GM12864 (cell line): ENCODE measurements around the gene SMIM45.

Experiments used
- DNase-seq: peaks from one replicate; pipeline ENCODE4 v3.0.0-alpha.2; 2011; ENCODE audit warnings: low read depth
- H3K4me3 ChIP-seq: 2 replicates; pipeline ENCODE4 v1.5.1; 2011; ENCODE audit warnings: mild to moderate bottlenecking, low read depth, low read length, control low read depth
- CTCF ChIP-seq: IDR thresholded peaks from 2 replicates; pipeline ENCODE4 v1.5.1; 2011; ENCODE audit warnings: low read depth, mild to moderate bottlenecking, moderate library complexity, low read length, control low read depth, inconsistent platforms; ENCODE audit errors: missing control alignments

Gene SMIM45

GRCh38 chr22:41913040-41913719 lies 38.8 kb upstream of the SMIM45 start:
- peak overlapping the region; percentile 64 for H3K4me3 ChIP-seq
- no peak for DNase-seq
- no peak for TF ChIP-seq CTCF

GRCh38 chr22:41913842-41914534 lies 38.0 kb upstream of the SMIM45 start:
- no peak for TF ChIP-seq CTCF
- H3K4me3 ChIP-seq: peak overlapping the region; percentile 64
- DNase-seq: no peak

GRCh38 chr22:41914611-41915034 lies 37.3 kb upstream of the SMIM45 start:
- no peak for DNase-seq
- peak overlapping the region; percentile 64 for H3K4me3 ChIP-seq
- no peak for TF ChIP-seq CTCF

GRCh38 chr22:41915035-41915785 lies 36.7 kb upstream of the SMIM45 start, which contains the start of gene SHISA8:
Gene SHISA8, minus strand, starts transcription at chr22:41915074. Its CDS starts 407 bp downstream, at chr22:41914667.
- no peak for TF ChIP-seq CTCF
- H3K4me3 ChIP-seq: peak within 1 kb of the TSS; percentile 64
- no peak for DNase-seq

- no peak overlapping the region for H3K4me3 ChIP-seq
- DNase-seq: no peak
- no peak for TF ChIP-seq CTCF
Measured at GRCh38 chr22:41915786-41916493, 36.0 kb upstream of the SMIM45 start.

GRCh38 chr22:41916745-41917358 lies 35.1 kb upstream of the SMIM45 start:
- TF ChIP-seq CTCF: no peak
- no peak overlapping the region for H3K4me3 ChIP-seq
- no peak for DNase-seq
